Endodermal cell (in vitro differentiated cells): ENCODE results near the gene PTPN22. TPM values are rescaled to one million over a fixed set of nuclear protein-coding genes. Genes with fewer than 3 reads are reported as not detected.

ENCODE experiments used
- DNase-seq: peaks from one replicate; pipeline ENCODE4 v3.0.0-alpha.2; 2017
- H3K27ac ChIP-seq: 2 replicates; pipeline ENCODE4 v1.5.1; 2013; ENCODE audit warnings: mild to moderate bottlenecking, low read depth, low read length, moderate library complexity
- H3K27me3 ChIP-seq: 2 replicates; pipeline ENCODE4 v1.6.1; 2013; ENCODE audit warnings: mild to moderate bottlenecking, low read length, moderate library complexity; ENCODE audit not compliant: insufficient read depth, control insufficient read depth, poor library complexity, severe bottlenecking
- H3K36me3 ChIP-seq: 2 replicates; pipeline ENCODE4 v1.7.0; 2013; ENCODE audit warnings: mild to moderate bottlenecking, low read length, moderate library complexity; ENCODE audit not compliant: control insufficient read depth, insufficient read depth
- H3K4me1 ChIP-seq: one replicate; pipeline ENCODE4 v1.7.0; 2013; ENCODE audit warnings: low read length; ENCODE audit not compliant: control insufficient read depth, insufficient read depth
- H3K4me3 ChIP-seq: 2 replicates; pipeline ENCODE4 v1.5.1; 2013; ENCODE audit warnings: mild to moderate bottlenecking, low read length, moderate library complexity
- H3K9ac ChIP-seq: 2 replicates; pipeline ENCODE4 v1.6.1; 2013; ENCODE audit warnings: mild to moderate bottlenecking, low read length, moderate library complexity; ENCODE audit not compliant: poor library complexity, severe bottlenecking; ENCODE audit errors: extremely low read depth
- H3K9me3 ChIP-seq: 2 replicates; pipeline ENCODE4 v1.6.1; 2013; ENCODE audit warnings: mild to moderate bottlenecking, low read length, moderate library complexity; ENCODE audit not compliant: control insufficient read depth
- H3K27ac Mint-ChIP-seq: 2 replicates; pipeline ENCODE4 v1.8.0; 2020; ENCODE audit warnings: mixed read lengths
- H3K27me3 Mint-ChIP-seq: 2 replicates; pipeline ENCODE4 v1.8.0; 2021; ENCODE audit warnings: mild to moderate bottlenecking, mixed read lengths; ENCODE audit not compliant: insufficient read depth
- H3K36me3 Mint-ChIP-seq: 2 replicates; pipeline ENCODE4 v1.8.0; 2020; ENCODE audit warnings: low read depth, mixed read lengths
- H3K4me1 Mint-ChIP-seq: 2 replicates; pipeline ENCODE4 v1.8.0; 2020; ENCODE audit warnings: mixed read lengths
- H3K4me3 Mint-ChIP-seq: 2 replicates; pipeline ENCODE4 v1.8.0; 2020; ENCODE audit warnings: mild to moderate bottlenecking, moderate library complexity, mixed read lengths
- H3K9me3 Mint-ChIP-seq: 2 replicates; pipeline ENCODE4 v1.8.0; 2020; ENCODE audit warnings: mild to moderate bottlenecking, mixed read lengths
- WGBS, 2 experiments: methylation state at CpG; one replicate each; pipeline versions ENCODE4 v1.1.5 to v1.1.7; 2013; ENCODE audit warnings: missing lambda C conversion rate in 2 of 2, mixed read lengths in 1 of 2; ENCODE audit not compliant: insufficient coverage in 1 of 2, insufficient read length in 1 of 2; 5-methylcytosine and 5-hydroxymethylcytosine counted together
- total RNA-seq, 2 donors: library from RNA; stranded (reverse); fragmentation: NEBNext Ultra II Directional in 1 of 2; extraction: Animal tissue kit (Norgen Biotek cat#: 25700) in 1 of 2; gene quantifications; 2 replicates in 1 of 2; 3 replicates in 1 of 2; pipeline ENCODE4 v1.2.1, GENCODE V29; 2021
- TF ChIP-seq, protein P1 (sequence below): fragments of 200-600 bp; sonication (generic); conservative IDR thresholded peaks from 2 replicates; pipeline ENCODE4 v1.5.0; 2021; ENCODE audit warnings: antibody characterized with exemption, mild to moderate bottlenecking

The PTPN22 gene
- total RNA-seq, 2 donors from 2014 or later: not detected

DNA sequence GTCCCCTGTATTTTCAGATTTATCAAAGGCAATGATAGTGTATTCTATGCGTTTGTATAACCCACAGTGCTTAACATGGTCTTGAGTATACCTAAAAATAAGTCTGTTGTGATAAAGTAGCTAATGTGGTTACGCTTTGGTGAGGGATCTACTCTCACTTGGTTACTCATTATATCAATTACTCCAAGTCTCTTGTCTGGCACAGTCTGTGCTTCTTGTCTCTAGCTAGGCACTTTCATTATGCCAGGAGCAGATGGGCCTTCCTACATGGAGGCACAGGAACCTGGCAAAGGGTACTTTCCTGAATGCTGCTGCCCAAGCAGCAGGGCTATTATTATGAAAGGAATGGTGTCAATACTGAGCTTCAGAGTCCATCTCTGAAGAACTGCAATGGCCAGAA, 4.2 kb upstream of the PTPN22 start:
- H3K9me3 Mint-ChIP-seq: no peaks in the 10 kb centered on the region
- no peaks in the 10 kb centered on the region for H3K9me3 ChIP-seq
- no peak overlapping the region for H3K27ac Mint-ChIP-seq

DNA sequence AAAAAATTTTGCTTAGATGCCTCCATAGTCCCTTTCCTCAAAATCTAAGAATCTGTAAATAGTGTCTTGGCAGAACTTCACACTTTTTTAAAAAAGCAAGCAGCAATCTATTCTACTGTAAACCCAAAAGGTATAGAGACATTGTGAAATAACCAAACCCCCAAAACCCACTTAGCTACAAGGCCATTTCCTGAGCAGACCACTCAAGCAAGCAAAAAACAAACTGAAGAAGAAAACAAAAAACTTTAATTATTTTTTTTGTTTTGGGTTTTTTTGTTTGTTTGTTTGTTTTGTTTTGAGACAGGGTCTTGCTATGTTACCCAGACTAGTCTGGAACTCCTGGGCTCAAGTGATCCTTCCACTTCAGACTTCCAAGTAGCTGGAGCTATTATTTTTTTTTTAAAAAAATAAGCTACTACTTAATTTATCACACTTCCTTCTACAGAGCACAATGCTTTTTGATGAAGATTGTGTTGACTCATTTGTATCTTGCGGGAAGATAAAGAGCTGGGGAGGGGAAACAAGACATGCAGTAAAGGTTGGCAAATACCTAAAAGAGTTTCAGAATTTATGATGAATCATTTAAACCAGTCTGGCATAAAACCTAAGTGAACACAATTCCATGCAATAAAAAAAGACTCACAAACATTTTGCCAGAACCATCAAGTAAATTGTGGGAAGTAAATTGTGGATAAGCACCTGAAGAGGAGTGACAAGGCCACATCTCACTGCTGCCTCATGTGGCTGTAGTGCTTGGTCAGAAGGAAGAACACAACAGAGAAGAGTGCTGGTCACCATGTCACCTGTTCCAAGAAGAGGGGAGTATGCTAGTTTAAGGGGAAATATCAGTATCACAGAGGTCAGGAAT, 2.7 kb upstream of the PTPN22 start:
- no peak overlapping the region for H3K27ac ChIP-seq
- H3K9me3 ChIP-seq: no peaks in the 10 kb centered on the region
- no peak overlapping the region for H3K4me3 Mint-ChIP-seq
- no peaks in the 10 kb centered on the region for H3K9me3 Mint-ChIP-seq
- no peaks in the 10 kb centered on the region for H3K27me3 ChIP-seq
- H3K4me1 ChIP-seq: no peaks in the 10 kb centered on the region
- H3K4me1 Mint-ChIP-seq: peaks cover 22% of the 10 kb centered on the region
- H3K27ac Mint-ChIP-seq: no peak overlapping the region
- WGBS, 2 experiments: 100% methylated on average over 1 of the region's 1 CpG; no CpG with 5 or more reads in 1 of the 2 experiments
- DNase-seq: peak; percentile 66
- H3K36me3 ChIP-seq: no peaks in the 10 kb centered on the region
- no peak overlapping the region for H3K9ac ChIP-seq
- no peaks in the 10 kb centered on the region for H3K36me3 Mint-ChIP-seq
- no peak overlapping the region for H3K4me3 ChIP-seq
- no peaks in the 10 kb centered on the region for H3K27me3 Mint-ChIP-seq
- TF ChIP-seq, protein P1, sequence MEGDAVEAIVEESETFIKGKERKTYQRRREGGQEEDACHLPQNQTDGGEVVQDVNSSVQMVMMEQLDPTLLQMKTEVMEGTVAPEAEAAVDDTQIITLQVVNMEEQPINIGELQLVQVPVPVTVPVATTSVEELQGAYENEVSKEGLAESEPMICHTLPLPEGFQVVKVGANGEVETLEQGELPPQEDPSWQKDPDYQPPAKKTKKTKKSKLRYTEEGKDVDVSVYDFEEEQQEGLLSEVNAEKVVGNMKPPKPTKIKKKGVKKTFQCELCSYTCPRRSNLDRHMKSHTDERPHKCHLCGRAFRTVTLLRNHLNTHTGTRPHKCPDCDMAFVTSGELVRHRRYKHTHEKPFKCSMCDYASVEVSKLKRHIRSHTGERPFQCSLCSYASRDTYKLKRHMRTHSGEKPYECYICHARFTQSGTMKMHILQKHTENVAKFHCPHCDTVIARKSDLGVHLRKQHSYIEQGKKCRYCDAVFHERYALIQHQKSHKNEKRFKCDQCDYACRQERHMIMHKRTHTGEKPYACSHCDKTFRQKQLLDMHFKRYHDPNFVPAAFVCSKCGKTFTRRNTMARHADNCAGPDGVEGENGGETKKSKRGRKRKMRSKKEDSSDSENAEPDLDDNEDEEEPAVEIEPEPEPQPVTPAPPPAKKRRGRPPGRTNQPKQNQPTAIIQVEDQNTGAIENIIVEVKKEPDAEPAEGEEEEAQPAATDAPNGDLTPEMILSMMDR: peak; percentile 75

More for the DNA sequence above, 4.2 kb upstream of the PTPN22 start:
- no peak for DNase-seq
- Histone ChIP-seq H3K9ac (no peak overlapping the region), H3K36me3 (no peaks in the 10 kb centered on the region), H3K27me3 (no peaks in the 10 kb centered on the region), H3K4me1 (no peaks in the 10 kb centered on the region), H3K27ac (no peak overlapping the region), H3K4me3 (no peak overlapping the region)
- no peaks in the 10 kb centered on the region for H3K36me3 Mint-ChIP-seq
- TF ChIP-seq, protein P1: no peak
- no peaks in the 10 kb centered on the region for H3K27me3 Mint-ChIP-seq
- H3K4me1 Mint-ChIP-seq: peaks cover 28% of the 10 kb centered on the region
- 85 to 92% methylated on average over 2 of the region's 2 CpGs for WGBS, 2 experiments
- no peak overlapping the region for H3K4me3 Mint-ChIP-seq

DNA sequence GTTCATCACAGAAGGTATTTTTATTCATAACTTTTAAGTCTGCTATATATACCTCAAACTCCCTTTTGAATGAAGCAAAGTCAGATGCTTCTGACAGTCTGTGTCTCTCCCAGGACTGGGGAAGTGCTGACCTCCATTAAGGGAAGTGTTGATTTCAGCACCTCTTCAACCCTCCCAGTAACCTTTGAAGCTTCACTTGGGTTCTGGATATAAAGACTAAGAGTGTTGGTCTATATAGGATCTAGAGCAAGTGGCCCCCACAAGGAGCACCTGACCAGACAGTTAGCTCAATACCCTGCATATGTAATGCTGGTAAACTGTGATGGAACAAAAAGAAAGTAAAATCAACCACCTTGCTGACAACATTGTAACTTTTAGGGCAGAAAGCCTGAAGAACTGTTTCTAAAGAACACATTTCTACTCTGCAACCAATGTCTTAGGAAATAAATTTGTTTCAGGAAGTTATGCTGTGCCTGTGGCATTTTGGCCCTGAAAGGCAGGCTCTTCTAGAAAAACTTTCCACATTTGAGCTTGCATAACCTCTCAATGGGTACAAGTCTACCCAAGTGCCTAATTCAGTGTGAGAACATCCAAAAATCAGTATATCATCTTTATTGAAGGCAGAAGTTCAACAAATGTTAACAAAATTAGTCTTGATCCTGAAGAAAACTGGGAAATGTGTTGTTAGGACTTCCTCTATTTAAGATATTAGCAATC, 865 bp upstream of the PTPN22 start:
- Mint-ChIP-seq H3K27ac (no peak overlapping the region), H3K27me3 (no peaks in the 10 kb centered on the region), H3K4me1 (peaks cover 7% of the 10 kb centered on the region), H3K9me3 (no peaks in the 10 kb centered on the region), H3K4me3 (no peak overlapping the region), H3K36me3 (no peaks in the 10 kb centered on the region)
- H3K4me1 ChIP-seq: no peaks in the 10 kb centered on the region
- DNase-seq: no peak
- no peak overlapping the region for H3K27ac ChIP-seq
- H3K4me3 ChIP-seq: no peak overlapping the region
- TF ChIP-seq, protein P1: no peak
- H3K9ac ChIP-seq: no peak overlapping the region
- no peaks in the 10 kb centered on the region for H3K36me3 ChIP-seq
- H3K9me3 ChIP-seq: no peaks in the 10 kb centered on the region
- H3K27me3 ChIP-seq: no peaks in the 10 kb centered on the region
